ENCODE data around the gene NCAPH2.

The NCAPH2 gene

DNA sequence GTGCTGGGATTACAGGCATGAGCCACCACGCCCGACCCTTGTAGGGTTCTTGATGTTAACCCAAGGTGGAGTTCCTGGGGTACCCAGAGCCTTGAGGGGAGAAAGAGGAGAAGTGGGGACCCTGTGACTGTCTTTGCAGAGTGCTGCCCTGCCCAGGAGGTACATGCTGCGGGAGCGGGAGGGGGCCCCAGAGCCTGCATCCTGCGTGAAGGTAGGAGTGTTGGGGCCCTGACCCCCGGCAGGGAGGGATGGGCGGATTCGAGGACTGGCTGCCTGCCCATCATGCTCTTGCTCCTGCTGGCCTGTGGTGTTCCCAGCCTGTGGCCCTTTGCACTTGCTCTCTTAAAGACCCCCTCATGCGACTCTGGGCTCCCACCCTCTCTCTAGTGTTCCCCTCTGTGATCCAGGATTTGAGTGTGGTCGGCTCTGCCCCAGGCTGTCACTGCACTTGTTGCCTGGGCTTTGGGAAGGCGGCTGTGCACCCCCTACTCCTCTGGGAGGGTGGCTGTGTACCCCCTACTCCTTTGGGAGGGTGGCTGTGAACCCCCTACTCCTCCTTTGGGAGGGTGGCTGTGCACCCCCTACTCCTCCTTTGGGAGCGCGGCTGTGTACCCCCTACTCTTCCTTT is 12.9 kb downstream of the NCAPH2 start (continued):
- no peak for TF ChIP-seq ZC3H10 (CRISPR knock-in tag; IDR thresholded peaks at IDR 0.05)
- no peak for TF ChIP-seq ZFP3 (CRISPR knock-in tag; IDR thresholded peaks at IDR 0.05)
- no peak for TF ChIP-seq BACH2 (CRISPR knock-in tag; IDR thresholded peaks at IDR 0.05; ENCODE audit: borderline replicate concordance)

DNA sequence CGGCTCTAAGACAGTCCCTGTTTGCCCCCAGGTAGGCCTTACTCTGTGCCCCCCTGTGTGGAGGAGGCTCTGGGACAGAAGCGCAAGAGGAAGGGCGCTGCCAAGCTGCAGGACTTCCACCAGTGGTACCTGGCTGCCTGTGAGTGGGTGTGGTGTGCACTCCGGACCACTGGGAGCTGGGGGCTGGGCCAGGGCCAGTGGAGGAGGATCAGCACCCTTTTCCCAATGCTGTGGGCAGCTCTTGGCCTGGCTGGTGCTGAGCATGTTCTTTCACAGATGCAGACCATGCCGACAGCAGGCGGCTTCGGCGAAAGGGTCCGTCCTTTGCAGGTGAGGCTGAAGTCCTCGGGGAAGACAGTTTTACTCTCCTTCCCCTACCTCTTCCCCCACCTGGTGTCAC is 13.7 kb downstream of the NCAPH2 start:
- TF ChIP-seq, protein P1, sequence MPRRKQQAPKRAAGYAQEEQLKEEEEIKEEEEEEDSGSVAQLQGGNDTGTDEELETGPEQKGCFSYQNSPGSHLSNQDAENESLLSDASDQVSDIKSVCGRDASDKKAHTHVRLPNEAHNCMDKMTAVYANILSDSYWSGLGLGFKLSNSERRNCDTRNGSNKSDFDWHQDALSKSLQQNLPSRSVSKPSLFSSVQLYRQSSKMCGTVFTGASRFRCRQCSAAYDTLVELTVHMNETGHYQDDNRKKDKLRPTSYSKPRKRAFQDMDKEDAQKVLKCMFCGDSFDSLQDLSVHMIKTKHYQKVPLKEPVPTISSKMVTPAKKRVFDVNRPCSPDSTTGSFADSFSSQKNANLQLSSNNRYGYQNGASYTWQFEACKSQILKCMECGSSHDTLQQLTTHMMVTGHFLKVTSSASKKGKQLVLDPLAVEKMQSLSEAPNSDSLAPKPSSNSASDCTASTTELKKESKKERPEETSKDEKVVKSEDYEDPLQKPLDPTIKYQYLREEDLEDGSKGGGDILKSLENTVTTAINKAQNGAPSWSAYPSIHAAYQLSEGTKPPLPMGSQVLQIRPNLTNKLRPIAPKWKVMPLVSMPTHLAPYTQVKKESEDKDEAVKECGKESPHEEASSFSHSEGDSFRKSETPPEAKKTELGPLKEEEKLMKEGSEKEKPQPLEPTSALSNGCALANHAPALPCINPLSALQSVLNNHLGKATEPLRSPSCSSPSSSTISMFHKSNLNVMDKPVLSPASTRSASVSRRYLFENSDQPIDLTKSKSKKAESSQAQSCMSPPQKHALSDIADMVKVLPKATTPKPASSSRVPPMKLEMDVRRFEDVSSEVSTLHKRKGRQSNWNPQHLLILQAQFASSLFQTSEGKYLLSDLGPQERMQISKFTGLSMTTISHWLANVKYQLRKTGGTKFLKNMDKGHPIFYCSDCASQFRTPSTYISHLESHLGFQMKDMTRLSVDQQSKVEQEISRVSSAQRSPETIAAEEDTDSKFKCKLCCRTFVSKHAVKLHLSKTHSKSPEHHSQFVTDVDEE (CRISPR knock-in tag; IDR thresholded peaks at IDR 0.05) = no peak
- TF ChIP-seq ZNF70 (CRISPR knock-in tag; IDR thresholded peaks at IDR 0.05) = no peak
- no peak for TF ChIP-seq GLIS3 (CRISPR knock-in tag; IDR thresholded peaks at IDR 0.05)
- ATAC-seq = no peak

DNA sequence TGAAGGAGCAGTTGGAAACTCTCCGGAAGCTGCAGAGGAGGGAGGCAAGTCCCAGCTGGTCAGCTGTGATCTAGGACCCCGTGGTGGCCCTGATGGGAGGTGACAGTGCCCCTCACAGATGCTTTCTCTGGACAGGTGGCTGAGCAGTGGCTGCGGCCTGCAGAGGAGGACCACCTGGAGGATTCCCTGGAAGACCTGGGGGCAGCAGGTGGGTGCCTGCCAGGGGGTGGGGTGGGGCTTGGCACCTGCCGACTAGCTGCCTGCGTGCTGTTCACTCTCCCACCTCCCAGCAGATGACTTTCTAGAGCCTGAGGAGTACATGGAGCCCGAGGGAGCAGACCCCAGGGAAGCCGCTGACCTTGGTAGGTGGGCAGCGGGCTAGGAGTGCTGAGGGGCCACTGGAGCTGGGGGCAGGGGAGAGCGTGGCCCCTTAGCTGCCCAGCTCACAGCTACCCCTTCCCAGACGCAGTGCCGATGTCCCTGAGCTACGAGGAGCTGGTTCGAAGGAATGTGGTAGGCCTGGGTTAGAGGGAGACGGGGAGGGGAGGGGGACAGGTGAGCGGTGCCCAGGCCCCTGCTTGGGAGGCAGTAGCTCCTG is 14.3 kb downstream of the NCAPH2 start:
- ATAC-seq = no peak
- TF ChIP-seq, protein P2, sequence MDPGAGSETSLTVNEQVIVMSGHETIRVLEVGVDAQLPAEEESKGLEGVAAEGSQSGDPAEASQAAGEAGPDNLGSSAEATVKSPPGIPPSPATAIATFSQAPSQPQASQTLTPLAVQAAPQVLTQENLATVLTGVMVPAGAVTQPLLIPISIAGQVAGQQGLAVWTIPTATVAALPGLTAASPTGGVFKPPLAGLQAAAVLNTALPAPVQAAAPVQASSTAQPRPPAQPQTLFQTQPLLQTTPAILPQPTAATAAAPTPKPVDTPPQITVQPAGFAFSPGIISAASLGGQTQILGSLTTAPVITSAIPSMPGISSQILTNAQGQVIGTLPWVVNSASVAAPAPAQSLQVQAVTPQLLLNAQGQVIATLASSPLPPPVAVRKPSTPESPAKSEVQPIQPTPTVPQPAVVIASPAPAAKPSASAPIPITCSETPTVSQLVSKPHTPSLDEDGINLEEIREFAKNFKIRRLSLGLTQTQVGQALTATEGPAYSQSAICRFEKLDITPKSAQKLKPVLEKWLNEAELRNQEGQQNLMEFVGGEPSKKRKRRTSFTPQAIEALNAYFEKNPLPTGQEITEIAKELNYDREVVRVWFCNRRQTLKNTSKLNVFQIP (CRISPR knock-in tag; IDR thresholded peaks at IDR 0.05; ENCODE audit: borderline replicate concordance, low read depth) = no peak

DNA sequence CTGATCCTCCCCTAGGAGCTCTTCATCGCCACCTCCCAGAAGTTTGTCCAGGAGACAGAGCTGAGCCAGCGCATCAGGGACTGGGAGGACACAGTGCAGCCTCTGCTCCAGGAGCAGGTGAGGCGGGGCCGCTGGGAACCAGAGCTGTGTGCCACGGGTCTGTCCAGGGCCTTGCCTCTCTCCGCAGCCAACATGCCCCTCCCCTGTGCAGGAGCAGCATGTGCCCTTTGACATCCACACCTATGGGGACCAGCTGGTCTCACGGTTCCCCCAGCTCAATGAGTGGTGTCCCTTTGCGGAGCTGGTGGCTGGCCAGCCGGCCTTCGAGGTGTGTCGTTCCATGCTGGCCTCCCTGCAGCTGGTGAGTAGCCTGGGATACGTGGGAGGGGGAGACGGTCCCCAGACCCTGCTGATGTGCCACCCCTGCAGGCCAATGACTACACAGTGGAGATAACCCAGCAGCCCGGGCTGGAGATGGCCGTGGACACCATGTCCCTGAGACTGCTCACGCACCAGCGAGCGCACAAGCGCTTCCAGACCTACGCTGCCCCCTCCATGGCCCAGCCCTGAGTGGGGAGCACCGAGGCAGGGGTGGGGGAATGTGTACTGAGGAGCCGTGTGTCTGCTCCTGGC is 14.9 kb downstream of the NCAPH2 start:
- TF ChIP-seq TCF4 (CRISPR knock-in tag; IDR thresholded peaks at IDR 0.05; ENCODE audit: borderline replicate concordance) = no peak

DNA sequence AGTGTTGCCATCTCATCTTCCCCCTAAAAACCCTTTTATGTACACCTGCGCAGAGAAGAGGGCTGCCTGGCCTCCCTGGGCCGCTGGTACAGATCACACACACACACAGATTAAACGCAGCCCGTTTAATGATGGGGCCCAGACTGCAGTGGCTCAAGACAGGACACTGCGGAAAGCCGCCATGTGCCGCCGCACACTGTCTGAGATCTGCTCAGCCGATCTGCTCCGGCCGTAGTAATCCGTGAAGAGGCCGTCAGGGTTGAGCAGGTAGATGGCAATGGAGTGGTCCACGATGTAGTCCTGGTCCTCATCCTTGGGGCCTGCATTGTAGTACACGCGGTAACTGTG is 15.4 kb downstream of the NCAPH2 start:
- no peak for ATAC-seq

More for the DNA sequence above, 14.9 kb downstream of the NCAPH2 start:
- ATAC-seq = no peak

More for the DNA sequence above, 15.4 kb downstream of the NCAPH2 start:
- TF ChIP-seq TCF4 (CRISPR knock-in tag; IDR thresholded peaks at IDR 0.05; ENCODE audit: borderline replicate concordance) = no peak
- no peak for TF ChIP-seq ZFP30 (CRISPR knock-in tag; IDR thresholded peaks at IDR 0.05)
- no peak for TF ChIP-seq PPARA (CRISPR knock-in tag; IDR thresholded peaks at IDR 0.05; ENCODE audit: borderline replicate concordance)
- TF ChIP-seq ZNF70 (CRISPR knock-in tag; IDR thresholded peaks at IDR 0.05) = no peak
- TF ChIP-seq GLIS3 (CRISPR knock-in tag; IDR thresholded peaks at IDR 0.05) = no peak
- TF ChIP-seq ZFP3 (CRISPR knock-in tag; IDR thresholded peaks at IDR 0.05) = no peak
- TF ChIP-seq ESRRG (CRISPR knock-in tag; IDR thresholded peaks at IDR 0.05) = no peak
- no peak for TF ChIP-seq BACH2 (CRISPR knock-in tag; IDR thresholded peaks at IDR 0.05; ENCODE audit: borderline replicate concordance)
- TF ChIP-seq, protein P2 (CRISPR knock-in tag; IDR thresholded peaks at IDR 0.05; ENCODE audit: borderline replicate concordance, low read depth) = no peak
- TF ChIP-seq, protein P1 (CRISPR knock-in tag; IDR thresholded peaks at IDR 0.05) = no peak
- TF ChIP-seq, protein P3, sequence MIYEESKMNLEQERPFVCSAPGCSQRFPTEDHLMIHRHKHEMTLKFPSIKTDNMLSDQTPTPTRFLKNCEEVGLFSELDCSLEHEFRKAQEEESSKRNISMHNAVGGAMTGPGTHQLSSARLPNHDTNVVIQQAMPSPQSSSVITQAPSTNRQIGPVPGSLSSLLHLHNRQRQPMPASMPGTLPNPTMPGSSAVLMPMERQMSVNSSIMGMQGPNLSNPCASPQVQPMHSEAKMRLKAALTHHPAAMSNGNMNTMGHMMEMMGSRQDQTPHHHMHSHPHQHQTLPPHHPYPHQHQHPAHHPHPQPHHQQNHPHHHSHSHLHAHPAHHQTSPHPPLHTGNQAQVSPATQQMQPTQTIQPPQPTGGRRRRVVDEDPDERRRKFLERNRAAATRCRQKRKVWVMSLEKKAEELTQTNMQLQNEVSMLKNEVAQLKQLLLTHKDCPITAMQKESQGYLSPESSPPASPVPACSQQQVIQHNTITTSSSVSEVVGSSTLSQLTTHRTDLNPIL (CRISPR knock-in tag; IDR thresholded peaks at IDR 0.05; ENCODE audit: low read depth) = no peak
- TF ChIP-seq, protein P4, sequence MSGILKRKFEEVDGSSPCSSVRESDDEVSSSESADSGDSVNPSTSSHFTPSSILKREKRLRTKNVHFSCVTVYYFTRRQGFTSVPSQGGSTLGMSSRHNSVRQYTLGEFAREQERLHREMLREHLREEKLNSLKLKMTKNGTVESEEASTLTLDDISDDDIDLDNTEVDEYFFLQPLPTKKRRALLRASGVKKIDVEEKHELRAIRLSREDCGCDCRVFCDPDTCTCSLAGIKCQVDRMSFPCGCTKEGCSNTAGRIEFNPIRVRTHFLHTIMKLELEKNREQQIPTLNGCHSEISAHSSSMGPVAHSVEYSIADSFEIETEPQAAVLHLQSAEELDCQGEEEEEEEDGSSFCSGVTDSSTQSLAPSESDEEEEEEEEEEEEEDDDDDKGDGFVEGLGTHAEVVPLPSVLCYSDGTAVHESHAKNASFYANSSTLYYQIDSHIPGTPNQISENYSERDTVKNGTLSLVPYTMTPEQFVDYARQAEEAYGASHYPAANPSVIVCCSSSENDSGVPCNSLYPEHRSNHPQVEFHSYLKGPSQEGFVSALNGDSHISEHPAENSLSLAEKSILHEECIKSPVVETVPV (CRISPR knock-in tag; IDR thresholded peaks at IDR 0.05) = no peak
- TF ChIP-seq SNAI2 (CRISPR knock-in tag; IDR thresholded peaks at IDR 0.05) = no peak

All from SK-N-SH treated with all-trans-retinoic acid at 6 μM for 48 hours (cell line).